CD4-positive, alpha-beta memory T cell (primary cell): ENCODE measurements around the gene IL3. TPM values are rescaled to one million over a fixed set of nuclear protein-coding genes. Genes with fewer than 3 reads are reported as not detected.

ENCODE experiments used
- CTCF ChIA-PET: fragments of 350-600 bp; sonication (Branson Sonifier 250); formaldehyde crosslinking; loops from one replicate; lab custom pipeline; 2021; ENCODE audit warnings: inconsistent platforms; ENCODE audit not compliant: partially characterized antibody; lab: Charles Lee
- POLR2A ChIA-PET: fragments of 350-600 bp; sonication (Branson Sonifier 250); formaldehyde crosslinking; loops from one replicate; lab custom pipeline; 2021; ENCODE audit not compliant: partially characterized antibody; lab: Charles Lee
- DNase-seq, 5 donors: peaks; one replicate each; pipeline versions ENCODE4 v3.0.0 to v3.0.0-alpha.2; 2020 to 2022; ENCODE audit warnings: mixed read lengths in 1 of 5
- H3K27ac ChIP-seq: one replicate; pipeline ENCODE4 v1.7.0; 2013; ENCODE audit warnings: low read depth, low read length
- H3K27me3 ChIP-seq: 2 replicates; pipeline ENCODE4 v1.7.0; 2013; ENCODE audit warnings: mild to moderate bottlenecking, low read length, moderate library complexity; ENCODE audit not compliant: insufficient read depth
- H3K36me3 ChIP-seq: 2 replicates; pipeline ENCODE4 v1.7.0; 2013; ENCODE audit warnings: mild to moderate bottlenecking, low read length, moderate library complexity; ENCODE audit not compliant: insufficient read depth
- H3K4me1 ChIP-seq: 2 replicates; pipeline ENCODE4 v1.7.0; 2013; ENCODE audit warnings: mild to moderate bottlenecking, low read length, moderate library complexity; ENCODE audit not compliant: insufficient read depth
- H3K4me3 ChIP-seq, 2 donors: one replicate each; pipeline ENCODE4 v1.7.0; 2013; ENCODE audit warnings: low read length in 2 of 2, mild to moderate bottlenecking in 1 of 2
- H3K9me3 ChIP-seq, 2 donors: one replicate each; pipeline ENCODE4 v1.7.0; 2013; ENCODE audit warnings: low read length in 2 of 2, control low read depth in 1 of 2; ENCODE audit not compliant: control insufficient read depth in 1 of 2
- H3K27ac Mint-ChIP-seq, 7 donors: one replicate each; pipeline ENCODE4 v1.8.0; 2020 to 2021; ENCODE audit warnings: mixed read lengths in 7 of 7, mild to moderate bottlenecking in 6 of 7, inconsistent platforms in 3 of 7, moderate library complexity in 3 of 7
- H3K27me3 Mint-ChIP-seq, 2 donors: one replicate each; pipeline ENCODE4 v1.8.0; 2020 to 2021; ENCODE audit warnings: mixed read lengths in 2 of 2
- H3K36me3 Mint-ChIP-seq, 2 donors: one replicate each; pipeline ENCODE4 v1.8.0; 2020 to 2021; ENCODE audit warnings: mixed read lengths in 2 of 2, inconsistent platforms in 1 of 2, mild to moderate bottlenecking in 1 of 2
- H3K4me1 Mint-ChIP-seq, 4 donors: one replicate each; pipeline ENCODE4 v1.8.0; 2020 to 2021; ENCODE audit warnings: mixed read lengths in 4 of 4, mild to moderate bottlenecking in 1 of 4
- H3K4me3 Mint-ChIP-seq, 8 donors: one replicate each; pipeline ENCODE4 v1.8.0; 2020 to 2021; ENCODE audit warnings: mixed read lengths in 8 of 8, mild to moderate bottlenecking in 7 of 8, moderate library complexity in 6 of 8, inconsistent platforms in 3 of 8
- H3K9me3 Mint-ChIP-seq, 8 donors: one replicate each; pipeline ENCODE4 v1.8.0; 2020 to 2021; ENCODE audit warnings: mixed read lengths in 8 of 8, mild to moderate bottlenecking in 5 of 8, inconsistent platforms in 3 of 8, moderate library complexity in 1 of 8
- intact Hi-C: fragments of 100-400 bp; cut with micrococcal nuclease; formaldehyde crosslinking; loops from one replicate; pipeline ENCODE4 v1.15.1; 2023
- polyA plus RNA-seq, 2 donors: library from polyadenylated mRNA; unstranded; fragments of 300-500 nt; fragmentation: Illumina TruSeq; gene quantifications; one replicate each; pipeline ENCODE4 v1.2.3, GENCODE V29; 2021
- total RNA-seq, 2 experiments: library from RNA; stranded (reverse); gene quantifications; one replicate each; pipeline ENCODE4 v1.2.3, GENCODE V29; 2021

Gene IL3
- total and polyA plus RNA-seq, 4 experiments from 2014 or later: not detected

DNA sequence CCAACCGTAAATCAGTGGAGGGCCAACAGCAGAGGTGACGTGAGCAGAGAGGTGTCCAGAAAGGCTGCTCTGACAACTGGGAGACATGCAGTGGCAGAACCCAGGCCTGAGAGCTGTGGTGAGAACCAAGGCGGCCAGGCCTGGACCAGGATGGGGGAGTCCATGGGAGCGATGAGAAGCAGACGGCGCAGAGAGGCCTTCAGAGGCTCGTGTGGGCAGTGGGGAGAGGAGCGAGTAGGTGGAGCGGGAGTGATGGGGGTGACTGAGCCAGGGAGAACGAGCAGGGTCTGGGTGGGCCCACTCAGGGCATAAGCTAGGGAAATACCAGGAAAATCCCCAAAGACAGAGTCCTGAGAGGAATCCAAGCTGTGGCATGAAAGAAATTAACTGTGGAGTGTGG is 7.9 kb upstream of the IL3 start:
- no peak for DNase-seq
- intact Hi-C loops: no loop called here
- no peak overlapping the region for H3K27ac ChIP-seq
- peaks cover 21 to 41% (median 30%) of the 10 kb centered on the region in 4 donors for H3K4me1 Mint-ChIP-seq
- no peaks in the 10 kb centered on the region for H3K36me3 ChIP-seq
- peaks cover 0 to 3% of the 10 kb centered on the region in 2 donors for H3K36me3 Mint-ChIP-seq
- no peak overlapping the region for H3K4me3 Mint-ChIP-seq
- CTCF ChIA-PET: interaction anchor here (3.5 kb wide), 1 partner anchor 10 kb away, joined by 24 read pairs; no protein-coding TSS in a partner anchor
- peaks cover 0 to 2% (median 0%) of the 10 kb centered on the region in 8 donors for H3K9me3 Mint-ChIP-seq
- no peak overlapping the region for H3K4me3 ChIP-seq
- H3K9me3 ChIP-seq: no peaks in the 10 kb centered on the region
- no peaks in the 10 kb centered on the region for H3K27me3 ChIP-seq
- H3K4me1 ChIP-seq: peaks cover 37% of the 10 kb centered on the region
- peak overlapping the region in 3 of 7 donors; percentile 7 to 70 (median 47) for H3K27ac Mint-ChIP-seq
- POLR2A ChIA-PET: no interaction called here
- no peaks in the 10 kb centered on the region for H3K27me3 Mint-ChIP-seq

DNA sequence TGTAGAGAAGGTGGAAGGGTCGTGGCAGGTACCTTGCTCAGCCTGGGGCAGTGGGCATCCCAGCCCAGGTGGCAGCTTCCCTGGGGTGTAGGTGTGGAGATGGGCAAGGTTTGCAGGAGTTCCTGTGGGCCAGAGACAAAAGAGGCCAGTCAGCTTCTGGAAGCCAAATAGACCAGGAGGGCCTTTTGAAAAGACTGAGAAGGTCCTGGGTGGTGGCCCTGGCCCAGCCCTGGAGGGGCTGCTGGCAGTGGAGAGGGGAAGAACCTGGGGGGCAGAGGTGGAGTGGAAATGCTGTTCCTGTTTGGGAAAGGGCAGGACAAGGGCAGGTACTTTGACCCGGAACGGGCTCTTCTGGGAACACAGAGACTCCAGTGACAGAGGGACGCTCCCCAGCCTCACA is 7.0 kb upstream of the IL3 start:
- ChIA-PET CTCF (interaction anchor here (3.5 kb wide), 1 partner anchor 9 kb away, joined by 24 read pairs; no protein-coding TSS in a partner anchor), POLR2A (no interaction called here)
- intact Hi-C loops: no loop called here
- Histone ChIP-seq H3K4me3 (no peak overlapping the region), H3K4me1 (peaks cover 45% of the 10 kb centered on the region), H3K27me3 (no peaks in the 10 kb centered on the region), H3K27ac (no peak overlapping the region), H3K36me3 (no peaks in the 10 kb centered on the region), H3K9me3 (no peaks in the 10 kb centered on the region)
- Mint-ChIP-seq H3K27ac (peak overlapping the region in 6 of 7 donors; percentile 28 to 77 (median 50)), H3K9me3 (peaks cover 0 to 2% (median 0%) of the 10 kb centered on the region in 8 donors), H3K36me3 (peaks cover 0 to 3% of the 10 kb centered on the region in 2 donors), H3K4me1 (peaks cover 26 to 50% (median 35%) of the 10 kb centered on the region in 4 donors), H3K27me3 (no peaks in the 10 kb centered on the region), H3K4me3 (no peak overlapping the region)
- no peak for DNase-seq

DNA sequence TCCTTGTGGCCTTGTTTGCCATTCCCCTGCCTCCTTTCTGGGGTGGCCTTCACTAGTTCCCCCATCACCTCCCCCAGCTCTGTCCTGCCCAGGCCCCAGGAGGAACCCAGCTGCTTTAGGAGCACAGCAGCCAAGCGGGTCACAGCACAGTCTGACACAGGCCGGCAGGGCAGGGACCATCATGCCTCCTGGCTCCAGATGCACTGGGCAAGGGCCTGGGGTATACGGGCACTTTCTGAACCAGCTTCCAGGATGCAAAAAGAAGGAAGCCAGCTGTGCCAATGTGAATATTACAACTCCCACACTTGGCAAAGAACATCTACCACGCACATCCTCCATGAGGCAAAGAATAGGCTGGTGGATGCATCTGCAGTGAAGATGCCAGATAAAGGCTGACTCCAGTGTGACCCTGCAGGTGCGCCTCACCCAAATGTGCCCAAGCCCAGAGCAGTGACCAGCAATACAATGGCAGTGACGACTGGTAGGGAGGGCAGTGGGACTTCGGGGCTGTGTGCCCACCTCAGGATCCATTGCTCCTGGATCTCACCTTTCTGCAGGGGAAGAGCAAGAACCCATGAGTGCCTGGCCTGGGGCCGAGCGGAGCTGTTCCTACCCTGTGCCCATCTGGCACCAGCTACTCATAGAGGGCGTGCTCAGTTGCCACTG is 6.3 kb upstream of the IL3 start:
- CTCF ChIA-PET: interaction anchor here (0.7 to 3.5 kb wide), 2 partner anchors 8 to 10 kb away, joined by 3 to 24 read pairs; no protein-coding TSS in a partner anchor
- no peak overlapping the region for H3K4me3 ChIP-seq
- H3K4me1 Mint-ChIP-seq: peaks cover 30 to 57% (median 41%) of the 10 kb centered on the region in 4 donors
- peak overlapping the region in 4 of 7 donors; percentile 65 to 99 (median 94) for H3K27ac Mint-ChIP-seq
- H3K27me3 ChIP-seq: no peaks in the 10 kb centered on the region
- H3K4me1 ChIP-seq: peaks cover 52% of the 10 kb centered on the region
- H3K9me3 ChIP-seq: no peaks in the 10 kb centered on the region
- H3K9me3 Mint-ChIP-seq: peaks cover 0 to 2% (median 0%) of the 10 kb centered on the region in 8 donors
- H3K27ac ChIP-seq: no peak overlapping the region
- DNase-seq: no peak
- H3K36me3 Mint-ChIP-seq: peaks cover 0 to 3% of the 10 kb centered on the region in 2 donors
- H3K27me3 Mint-ChIP-seq: no peaks in the 10 kb centered on the region
- POLR2A ChIA-PET: no interaction called here
- intact Hi-C loops: no loop called here
- no peaks in the 10 kb centered on the region for H3K36me3 ChIP-seq
- H3K4me3 Mint-ChIP-seq: peak overlapping the region in 2 of 8 donors; percentile 20 to 85

DNA sequence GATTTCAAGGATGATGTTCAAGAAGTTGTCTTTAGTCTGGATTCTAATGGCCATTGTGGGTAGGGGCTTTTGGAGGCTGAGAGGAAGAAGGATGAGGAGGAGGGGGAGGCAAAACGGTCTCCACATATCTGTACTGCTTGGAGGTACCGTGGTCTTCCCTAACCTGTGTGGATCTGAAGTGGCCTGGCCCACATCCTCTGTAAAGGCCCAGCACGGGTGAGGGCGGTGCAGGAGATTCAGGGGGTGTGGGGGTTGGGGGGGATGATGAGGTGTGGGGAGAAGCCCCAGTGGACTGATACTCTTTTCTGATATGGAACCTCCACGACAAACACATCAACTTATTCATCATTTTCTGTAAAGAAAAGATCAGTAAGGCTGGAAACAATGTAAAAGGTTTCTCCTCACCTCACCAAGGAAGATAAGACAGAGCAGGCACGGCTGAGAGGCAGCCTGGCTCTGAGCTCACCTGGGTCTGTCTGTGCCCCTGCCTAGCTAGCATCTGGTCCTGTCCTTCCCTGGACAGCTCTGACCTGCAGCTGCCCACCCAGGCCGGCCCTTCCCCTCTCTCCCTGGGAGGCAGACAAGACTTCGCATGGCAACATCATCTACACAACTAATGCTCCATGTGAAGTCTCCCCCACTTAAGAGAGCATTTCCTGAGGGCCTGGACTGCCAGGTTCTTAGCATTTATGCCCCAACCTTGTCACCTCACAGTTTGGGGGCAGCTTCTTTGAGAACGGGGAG is 5.6 kb upstream of the IL3 start:
- H3K36me3 Mint-ChIP-seq: peaks cover 0 to 3% of the 10 kb centered on the region in 2 donors
- H3K9me3 Mint-ChIP-seq: peaks cover 0 to 2% (median 0%) of the 10 kb centered on the region in 8 donors
- no peaks in the 10 kb centered on the region for H3K36me3 ChIP-seq
- peak overlapping the region in 4 of 8 donors; percentile 18 to 85 (median 40) for H3K4me3 Mint-ChIP-seq
- H3K4me1 Mint-ChIP-seq: peaks cover 31 to 64% (median 47%) of the 10 kb centered on the region in 4 donors
- DNase-seq: no peak
- no peaks in the 10 kb centered on the region for H3K27me3 Mint-ChIP-seq
- peak overlapping the region; percentile 67 for H3K27ac ChIP-seq
- intact Hi-C loops: no loop called here
- H3K27ac Mint-ChIP-seq: peak overlapping the region; percentile 75 to 99 (median 95)
- no peaks in the 10 kb centered on the region for H3K27me3 ChIP-seq
- ChIA-PET POLR2A (interaction anchor here (1.5 to 2.5 kb wide), 3 partner anchors 27 to 258 kb away, joined by 5 to 7 read pairs (median 5); partner anchors contain the start of gene FNIP1), CTCF (interaction anchor here (0.7 to 3.5 kb wide), 6 partner anchors 8 to 49 kb away, joined by 3 to 24 read pairs (median 4); no protein-coding TSS in a partner anchor)
- H3K4me3 ChIP-seq: no peak overlapping the region
- H3K9me3 ChIP-seq: no peaks in the 10 kb centered on the region
- peaks cover 59% of the 10 kb centered on the region for H3K4me1 ChIP-seq

DNA sequence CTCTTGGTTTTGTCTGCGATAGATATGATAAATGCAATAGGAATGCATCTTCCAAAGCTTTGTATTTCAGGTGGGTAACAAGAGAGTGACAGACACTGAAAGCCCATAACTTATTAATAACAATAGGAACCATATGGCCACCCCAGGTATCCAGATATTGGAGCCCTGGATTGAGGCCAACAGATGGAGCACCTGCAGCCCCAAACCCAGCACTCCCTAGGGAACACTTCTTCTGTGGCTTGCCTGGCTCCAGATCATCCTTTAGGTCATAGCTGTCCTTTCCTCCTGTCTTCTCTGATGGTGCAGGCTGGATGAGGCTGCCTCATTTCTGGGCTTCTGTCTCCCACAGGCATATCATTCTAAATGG is 5.0 kb upstream of the IL3 start:
- Histone ChIP-seq H3K4me3 (no peak overlapping the region), H3K4me1 (peaks cover 60% of the 10 kb centered on the region), H3K9me3 (no peaks in the 10 kb centered on the region), H3K36me3 (no peaks in the 10 kb centered on the region), H3K27ac (peak overlapping the region; percentile 67), H3K27me3 (no peaks in the 10 kb centered on the region)
- peak overlapping the region; percentile 75 to 99 (median 95) for H3K27ac Mint-ChIP-seq
- H3K4me3 Mint-ChIP-seq: peak overlapping the region in 4 of 8 donors; percentile 22 to 85 (median 50)
- no peak for DNase-seq
- peaks cover 31 to 69% (median 48%) of the 10 kb centered on the region in 4 donors for H3K4me1 Mint-ChIP-seq
- intact Hi-C loops: no loop called here
- ChIA-PET CTCF (interaction anchor here (0.9 to 3.5 kb wide), 7 partner anchors 7 to 124 kb away, joined by 3 to 24 read pairs (median 3); no protein-coding TSS in a partner anchor), POLR2A (interaction anchor here (0.7 to 2.5 kb wide), 5 partner anchors 27 to 420 kb away, joined by 3 to 7 read pairs (median 5); partner anchors contain the start of gene FNIP1)
- peaks cover 0 to 3% of the 10 kb centered on the region in 2 donors for H3K36me3 Mint-ChIP-seq
- no peaks in the 10 kb centered on the region for H3K27me3 Mint-ChIP-seq
- H3K9me3 Mint-ChIP-seq: peaks cover 0 to 2% (median 0%) of the 10 kb centered on the region in 8 donors

DNA sequence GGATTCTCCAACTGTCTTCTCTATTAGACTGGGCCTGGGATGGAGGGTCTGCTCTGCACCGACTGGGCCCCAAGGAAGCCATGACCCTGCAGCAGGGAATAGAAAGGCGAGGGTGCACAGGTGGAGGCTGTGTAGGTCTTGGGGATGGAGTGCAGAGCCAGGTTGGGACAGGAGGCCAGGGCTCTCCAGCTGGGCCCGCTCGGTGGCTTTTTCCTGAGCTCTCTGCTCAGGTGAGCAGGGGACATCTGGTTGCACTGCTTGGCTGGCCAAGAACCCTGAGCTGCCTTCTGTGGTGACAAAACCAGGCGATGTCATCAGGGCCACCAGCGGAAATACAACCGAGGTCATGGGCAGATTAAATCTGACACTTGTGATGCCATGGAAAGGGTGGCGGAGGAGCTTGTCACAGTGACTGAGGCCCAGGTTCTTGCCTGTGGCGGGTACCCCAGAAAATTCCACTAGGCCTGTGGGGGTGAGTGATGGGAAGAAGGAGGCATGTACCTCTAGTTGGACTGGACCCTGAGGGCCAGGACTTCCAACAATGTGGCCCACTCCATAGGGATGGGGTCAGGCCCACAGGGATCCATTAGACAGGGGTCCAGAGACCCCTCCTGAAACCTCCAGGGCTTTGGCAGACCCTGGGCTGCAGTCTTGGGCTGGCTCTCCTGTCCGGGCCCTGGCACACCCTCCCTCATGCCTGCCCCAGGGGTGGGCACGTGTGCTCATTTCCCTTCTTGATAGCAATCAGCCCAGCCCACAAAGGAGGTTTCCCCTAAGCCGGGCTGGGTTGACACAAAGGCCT is 4.4 kb upstream of the IL3 start:
- DNase-seq: peak; percentile 72 to 92 (median 77)
- Mint-ChIP-seq H3K36me3 (peaks cover 0 to 3% of the 10 kb centered on the region in 2 donors), H3K4me1 (peaks cover 32 to 75% (median 51%) of the 10 kb centered on the region in 4 donors), H3K27me3 (no peaks in the 10 kb centered on the region), H3K9me3 (peaks cover 0 to 2% (median 0%) of the 10 kb centered on the region in 8 donors), H3K27ac (peak overlapping the region; percentile 75 to 99 (median 95)), H3K4me3 (peak overlapping the region in 7 of 8 donors; percentile 3 to 85 (median 49))
- H3K4me3 ChIP-seq: no peak overlapping the region
- no peaks in the 10 kb centered on the region for H3K27me3 ChIP-seq
- H3K36me3 ChIP-seq: no peaks in the 10 kb centered on the region
- peak overlapping the region; percentile 67 for H3K27ac ChIP-seq
- POLR2A ChIA-PET: interaction anchor here (0.7 to 2.5 kb wide), 5 partner anchors 28 to 420 kb away, joined by 3 to 7 read pairs (median 5); partner anchors contain the start of gene FNIP1
- H3K4me1 ChIP-seq: peaks cover 60% of the 10 kb centered on the region
- intact Hi-C loops: loop anchor here (1.0 kb wide), 1 partner anchor 36 kb away; no protein-coding TSS in a partner anchor
- no peaks in the 10 kb centered on the region for H3K9me3 ChIP-seq
- CTCF ChIA-PET: interaction anchor here (0.9 to 3.5 kb wide), 7 partner anchors 7 to 124 kb away, joined by 3 to 24 read pairs (median 3); no protein-coding TSS in a partner anchor
